Activated naive CD8-positive, alpha-beta T cell (primary cell): ENCODE data around the gene PALB2.

Source experiments
- H3K27ac Mint-ChIP-seq: one replicate; pipeline ENCODE4 v1.8.0; 2021; ENCODE audit warnings: mixed read lengths
- H3K27me3 Mint-ChIP-seq: one replicate; pipeline ENCODE4 v1.8.0; 2021; ENCODE audit warnings: mixed read lengths
- H3K36me3 Mint-ChIP-seq: one replicate; pipeline ENCODE4 v1.8.0; 2021; ENCODE audit warnings: mixed read lengths
- H3K4me1 Mint-ChIP-seq: one replicate; pipeline ENCODE4 v1.8.0; 2021; ENCODE audit warnings: low read depth, mixed read lengths
- H3K4me3 Mint-ChIP-seq: one replicate; pipeline ENCODE4 v1.8.0; 2021; ENCODE audit warnings: mild to moderate bottlenecking, mixed read lengths
- H3K9me3 Mint-ChIP-seq: one replicate; pipeline ENCODE4 v1.8.0; 2021; ENCODE audit warnings: low read depth, mixed read lengths

Gene PALB2

GRCh38 chr16:23640931-23641765, at the start of gene PALB2, which contains the start of gene DCTN5:
Gene PALB2 (minus strand): TSS chr16:23641310. CDS start chr16:23641157, 153 bp downstream.
Gene DCTN5 (plus strand): TSS chr16:23641466. CDS start chr16:23641543, 77 bp downstream.
- Mint-ChIP-seq H3K27me3 (no peaks in the 10 kb centered on the region), H3K4me1 (peaks cover 35% of the 10 kb centered on the region), H3K9me3 (no peaks in the 10 kb centered on the region), H3K4me3 (peak within 1 kb of the TSS; percentile 99), H3K36me3 (peaks cover 14% of the 10 kb centered on the region), H3K27ac (peak within 1 kb of the TSS; percentile 98)

GRCh38 chr16:23689442-23690187, 48.5 kb upstream of the PALB2 start:
- Mint-ChIP-seq H3K27ac (no peak overlapping the region), H3K4me3 (no peak overlapping the region), H3K4me1 (peaks cover 1% of the 10 kb centered on the region), H3K36me3 (peaks cover 11% of the 10 kb centered on the region), H3K27me3 (no peaks in the 10 kb centered on the region), H3K9me3 (no peaks in the 10 kb centered on the region)

GRCh38 chr16:23687034-23687808, 46.1 kb upstream of the PALB2 start:
- no peaks in the 10 kb centered on the region for H3K27me3 Mint-ChIP-seq
- no peak overlapping the region for H3K27ac Mint-ChIP-seq
- H3K4me3 Mint-ChIP-seq: no peak overlapping the region
- peaks cover 15% of the 10 kb centered on the region for H3K36me3 Mint-ChIP-seq
- no peaks in the 10 kb centered on the region for H3K4me1 Mint-ChIP-seq
- H3K9me3 Mint-ChIP-seq: no peaks in the 10 kb centered on the region

GRCh38 chr16:23683487-23683886, 42.4 kb upstream of the PALB2 start:
- Mint-ChIP-seq H3K9me3 (no peaks in the 10 kb centered on the region), H3K4me1 (peaks cover 8% of the 10 kb centered on the region), H3K27me3 (no peaks in the 10 kb centered on the region), H3K4me3 (no peak overlapping the region), H3K36me3 (peaks cover 12% of the 10 kb centered on the region), H3K27ac (no peak overlapping the region)

- Mint-ChIP-seq H3K27me3 (no peaks in the 10 kb centered on the region), H3K4me1 (peaks cover 16% of the 10 kb centered on the region), H3K36me3 (peaks cover 6% of the 10 kb centered on the region), H3K9me3 (no peaks in the 10 kb centered on the region), H3K4me3 (no peak overlapping the region), H3K27ac (no peak overlapping the region)
Observed at GRCh38 chr16:23682181-23682580, 41.1 kb upstream of the PALB2 start.

- peaks cover 6% of the 10 kb centered on the region for H3K36me3 Mint-ChIP-seq
- H3K27me3 Mint-ChIP-seq: no peaks in the 10 kb centered on the region
- H3K4me1 Mint-ChIP-seq: peaks cover 16% of the 10 kb centered on the region
- no peaks in the 10 kb centered on the region for H3K9me3 Mint-ChIP-seq
- H3K27ac Mint-ChIP-seq: peak overlapping the region; percentile 22
- no peak overlapping the region for H3K4me3 Mint-ChIP-seq
Observed at GRCh38 chr16:23679986-23680336, 38.9 kb upstream of the PALB2 start.

GRCh38 chr16:23679274-23679985, 38.3 kb upstream of the PALB2 start:
- Mint-ChIP-seq H3K36me3 (peaks cover 6% of the 10 kb centered on the region), H3K4me3 (peak overlapping the region; percentile 69)

GRCh38 chr16:23678430-23679273, 37.5 kb upstream of the PALB2 start, which contains the start of gene PLK1:
Gene PLK1 (plus strand): TSS chr16:23678889. CDS start chr16:23678933, 44 bp downstream.
- H3K27ac Mint-ChIP-seq: no peak within 1 kb of the TSS

More at GRCh38 chr16:23679274-23679985, 38.3 kb upstream of the PALB2 start:
- Mint-ChIP-seq H3K27me3 (no peaks in the 10 kb centered on the region), H3K9me3 (no peaks in the 10 kb centered on the region), H3K4me1 (peaks cover 16% of the 10 kb centered on the region), H3K27ac (no peak overlapping the region)

GRCh38 chr16:23676924-23677480, 35.9 kb upstream of the PALB2 start:
- Mint-ChIP-seq H3K27me3 (no peaks in the 10 kb centered on the region), H3K4me1 (peaks cover 16% of the 10 kb centered on the region), H3K4me3 (peak overlapping the region; percentile 85), H3K36me3 (peaks cover 2% of the 10 kb centered on the region), H3K27ac (no peak overlapping the region), H3K9me3 (no peaks in the 10 kb centered on the region)

More at GRCh38 chr16:23678430-23679273, 37.5 kb upstream of the PALB2 start, which contains the start of gene PLK1:
- Mint-ChIP-seq H3K9me3 (no peaks in the 10 kb centered on the region), H3K4me1 (peaks cover 16% of the 10 kb centered on the region), H3K27me3 (no peaks in the 10 kb centered on the region), H3K4me3 (peak within 1 kb of the TSS; percentile 85), H3K36me3 (peaks cover 4% of the 10 kb centered on the region)

GRCh38 chr16:23673971-23674614, 33.0 kb upstream of the PALB2 start:
- H3K4me1 Mint-ChIP-seq: peaks cover 22% of the 10 kb centered on the region
- no peaks in the 10 kb centered on the region for H3K27me3 Mint-ChIP-seq
- H3K4me3 Mint-ChIP-seq: no peak overlapping the region
- H3K9me3 Mint-ChIP-seq: no peaks in the 10 kb centered on the region
- peaks cover 5% of the 10 kb centered on the region for H3K36me3 Mint-ChIP-seq
- H3K27ac Mint-ChIP-seq: no peak overlapping the region

- Mint-ChIP-seq H3K4me3 (no peak overlapping the region), H3K4me1 (peaks cover 13% of the 10 kb centered on the region), H3K27me3 (no peaks in the 10 kb centered on the region), H3K27ac (no peak overlapping the region), H3K36me3 (peaks cover 7% of the 10 kb centered on the region), H3K9me3 (no peaks in the 10 kb centered on the region)
Observed at GRCh38 chr16:23670137-23670776, 29.1 kb upstream of the PALB2 start.

- Mint-ChIP-seq H3K9me3 (no peaks in the 10 kb centered on the region), H3K27ac (no peak overlapping the region), H3K27me3 (no peaks in the 10 kb centered on the region), H3K4me3 (no peak overlapping the region), H3K36me3 (peaks cover 10% of the 10 kb centered on the region), H3K4me1 (peaks cover 13% of the 10 kb centered on the region)
Observed at GRCh38 chr16:23668873-23669272, 27.8 kb upstream of the PALB2 start.
